ENCODE measurements around the gene ANXA9.

GRCh38 chr1:151000408-151000807 is 18.3 kb downstream of the ANXA9 start:
- no peak for TF ChIP-seq CTCF (IDR thresholded peaks at IDR 0.05; ENCODE audit: low read depth, low read length)
- TF ChIP-seq EZH2phosphoT487 (IDR thresholded peaks at IDR 0.05; ENCODE audit: low read depth) = no peak

Measured in OCI-LY3 (cell line).